ENCODE measurements around the gene NTM. TPM values are rescaled to one million over a fixed set of nuclear protein-coding genes. Genes with fewer than 3 reads are reported as not detected.

NTM gene
- total RNA-seq, 2 experiments from 2014 or later, result not detected

GRCh38 chr11:132187386-132187785 lies 817.0 kb downstream of the NTM start:
- POLR2A ChIA-PET, result no interaction called here

DNA sequence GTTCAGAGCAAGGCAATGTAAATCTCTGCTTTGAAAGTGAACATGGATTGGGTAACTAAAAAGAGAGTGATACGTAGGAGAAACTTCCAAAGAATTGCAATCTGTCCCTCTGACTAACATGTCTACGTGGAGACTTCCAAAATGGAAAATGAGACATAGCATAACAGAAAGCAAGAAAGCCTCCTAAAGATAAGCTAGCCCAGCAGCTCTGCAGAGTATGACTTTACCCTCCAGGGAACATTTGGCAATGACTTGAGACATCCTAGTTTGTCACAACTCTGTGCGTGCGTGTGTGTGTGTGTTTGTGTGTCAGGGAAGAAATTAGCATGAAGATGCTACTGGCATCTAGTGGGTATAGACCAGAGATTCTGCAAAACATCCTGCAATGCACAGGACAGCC lies 817.4 kb downstream of the NTM start:
- DNase-seq, result no peak
- H3K27ac Mint-ChIP-seq, result no peak overlapping the region
- no peaks in the 10 kb centered on the region for H3K36me3 Mint-ChIP-seq (ENCODE audit: low read depth)
- CTCF ChIA-PET, result no interaction called here
- POLR2A ChIA-PET, result no interaction called here
- no peaks in the 10 kb centered on the region for H3K9me3 Mint-ChIP-seq
- no peak overlapping the region for H3K4me3 Mint-ChIP-seq
- no peaks in the 10 kb centered on the region for H3K4me1 Mint-ChIP-seq
- H3K27me3 Mint-ChIP-seq, result no peaks in the 10 kb centered on the region

More at GRCh38 chr11:132187386-132187785, 817.0 kb downstream of the NTM start:
- H3K27ac Mint-ChIP-seq, result no peak overlapping the region
- no peak for DNase-seq
- H3K36me3 Mint-ChIP-seq (ENCODE audit: low read depth), result no peaks in the 10 kb centered on the region
- H3K9me3 Mint-ChIP-seq, result no peaks in the 10 kb centered on the region
- no peaks in the 10 kb centered on the region for H3K4me1 Mint-ChIP-seq
- no peak overlapping the region for H3K4me3 Mint-ChIP-seq
- CTCF ChIA-PET, result no interaction called here
- no peaks in the 10 kb centered on the region for H3K27me3 Mint-ChIP-seq

DNA sequence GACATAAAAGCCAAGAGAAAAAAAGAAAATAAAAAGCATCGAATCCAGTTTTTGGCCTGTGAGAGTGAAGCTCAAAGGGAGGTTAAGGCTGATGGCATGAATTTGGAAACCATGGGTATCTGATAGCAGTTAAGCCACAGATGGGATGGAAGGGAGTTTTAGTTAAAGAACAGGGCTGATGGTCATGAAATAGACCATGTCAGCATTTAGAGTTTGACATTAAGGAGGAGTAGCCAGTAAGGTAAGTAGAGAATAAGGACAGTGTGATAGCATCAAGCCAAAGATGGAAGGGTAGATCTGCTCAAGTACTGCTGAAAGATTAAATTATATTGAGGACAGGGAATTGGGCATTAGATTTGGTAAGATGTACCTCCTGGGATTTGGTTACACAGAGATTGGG lies 826.5 kb downstream of the NTM start:
- DNase-seq, result no peak
- H3K27me3 Mint-ChIP-seq, result no peaks in the 10 kb centered on the region
- peaks cover 6% of the 10 kb centered on the region for H3K9me3 Mint-ChIP-seq
- H3K4me3 Mint-ChIP-seq, result no peak overlapping the region
- no peak overlapping the region for H3K27ac Mint-ChIP-seq
- ChIA-PET POLR2A (no interaction called here), CTCF (no interaction called here)
- H3K4me1 Mint-ChIP-seq, result no peaks in the 10 kb centered on the region
- H3K36me3 Mint-ChIP-seq (ENCODE audit: low read depth), result no peaks in the 10 kb centered on the region

- H3K27me3 Mint-ChIP-seq, result no peaks in the 10 kb centered on the region
- ChIA-PET CTCF (no interaction called here), POLR2A (no interaction called here)
- H3K4me1 Mint-ChIP-seq, result no peaks in the 10 kb centered on the region
- no peak for DNase-seq
- no peak overlapping the region for H3K27ac Mint-ChIP-seq
- H3K9me3 Mint-ChIP-seq, result peaks cover 6% of the 10 kb centered on the region
- H3K4me3 Mint-ChIP-seq, result no peak overlapping the region
- H3K36me3 Mint-ChIP-seq (ENCODE audit: low read depth), result no peaks in the 10 kb centered on the region
Measured at GRCh38 chr11:132200353-132200936, 830.0 kb downstream of the NTM start.

DNA sequence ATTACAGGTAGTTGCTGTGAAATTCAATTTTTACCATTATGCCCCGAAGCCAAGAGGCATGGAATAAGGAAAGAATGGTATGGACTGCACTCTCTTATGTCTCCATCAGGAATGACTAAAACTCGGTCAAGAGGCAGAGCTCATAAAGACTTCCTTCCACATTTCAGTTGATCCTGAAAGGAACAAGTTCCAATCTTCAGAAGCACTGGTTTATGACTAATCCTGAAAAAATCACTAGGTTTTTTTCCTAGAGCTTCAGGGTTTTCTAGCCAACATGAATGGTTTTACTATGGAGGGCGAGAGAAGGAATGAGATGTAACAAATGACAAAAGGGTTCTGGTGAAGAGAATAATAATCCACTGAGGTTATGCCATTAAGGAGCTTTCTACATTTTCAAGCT lies 832.2 kb downstream of the NTM start:
- Mint-ChIP-seq H3K36me3 (ENCODE audit: low read depth) (no peaks in the 10 kb centered on the region), H3K4me1 (no peaks in the 10 kb centered on the region), H3K4me3 (no peak overlapping the region), H3K27ac (no peak overlapping the region), H3K9me3 (peaks cover 3% of the 10 kb centered on the region), H3K27me3 (no peaks in the 10 kb centered on the region)
- no peak for DNase-seq
- POLR2A ChIA-PET, result no interaction called here
- CTCF ChIA-PET, result no interaction called here

DNA sequence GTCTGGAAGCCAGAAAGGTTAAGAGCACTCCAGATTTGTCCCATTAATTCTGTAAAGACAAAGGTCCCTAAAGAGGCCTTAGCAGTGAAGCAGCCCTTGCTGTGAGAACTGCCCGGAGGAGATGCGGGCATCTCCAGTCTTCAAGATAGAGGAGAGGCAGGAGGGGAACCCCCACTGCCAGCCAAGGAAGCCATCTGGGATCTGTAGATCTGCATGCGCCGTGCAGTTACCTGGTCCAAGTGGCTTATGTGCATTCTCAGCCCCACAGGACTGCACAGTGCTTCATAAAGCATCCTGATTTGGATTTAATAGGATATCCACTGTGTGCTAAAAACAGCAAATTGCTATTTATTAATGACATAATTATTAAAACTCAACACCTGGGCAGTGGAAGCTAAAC lies 834.6 kb downstream of the NTM start:
- H3K36me3 Mint-ChIP-seq (ENCODE audit: low read depth), result no peaks in the 10 kb centered on the region
- H3K4me1 Mint-ChIP-seq, result no peaks in the 10 kb centered on the region
- no peak overlapping the region for H3K27ac Mint-ChIP-seq
- CTCF ChIA-PET, result no interaction called here
- H3K4me3 Mint-ChIP-seq, result no peak overlapping the region
- POLR2A ChIA-PET, result no interaction called here
- no peaks in the 10 kb centered on the region for H3K27me3 Mint-ChIP-seq
- peaks cover 2% of the 10 kb centered on the region for H3K9me3 Mint-ChIP-seq
- no peak for DNase-seq

GRCh38 chr11:132205496-132205895 lies 835.1 kb downstream of the NTM start:
- no peak for DNase-seq
- no peaks in the 10 kb centered on the region for H3K4me1 Mint-ChIP-seq
- H3K27me3 Mint-ChIP-seq, result no peaks in the 10 kb centered on the region
- no peak overlapping the region for H3K27ac Mint-ChIP-seq
- no peak overlapping the region for H3K4me3 Mint-ChIP-seq
- H3K9me3 Mint-ChIP-seq, result peaks cover 2% of the 10 kb centered on the region
- no peaks in the 10 kb centered on the region for H3K36me3 Mint-ChIP-seq (ENCODE audit: low read depth)
- CTCF ChIA-PET, result no interaction called here
- POLR2A ChIA-PET, result no interaction called here

- ChIA-PET CTCF (no interaction called here), POLR2A (no interaction called here)
- Mint-ChIP-seq H3K4me3 (no peak overlapping the region), H3K27ac (no peak overlapping the region), H3K9me3 (peaks cover 2% of the 10 kb centered on the region), H3K27me3 (no peaks in the 10 kb centered on the region), H3K36me3 (ENCODE audit: low read depth) (no peaks in the 10 kb centered on the region), H3K4me1 (no peaks in the 10 kb centered on the region)
- DNase-seq, result no peak
Measured at GRCh38 chr11:132206993-132207392, 836.6 kb downstream of the NTM start.

- H3K9me3 Mint-ChIP-seq, result peaks cover 2% of the 10 kb centered on the region
- ChIA-PET CTCF (no interaction called here), POLR2A (no interaction called here)
Measured at GRCh38 chr11:132208477-132209055, 838.2 kb downstream of the NTM start.

GRCh38 chr11:132211479-132211878 lies 841.1 kb downstream of the NTM start:
- Mint-ChIP-seq H3K4me1 (no peaks in the 10 kb centered on the region), H3K4me3 (no peak overlapping the region), H3K36me3 (ENCODE audit: low read depth) (no peaks in the 10 kb centered on the region), H3K27ac (no peak overlapping the region), H3K27me3 (no peaks in the 10 kb centered on the region), H3K9me3 (peaks cover 11% of the 10 kb centered on the region)
- CTCF ChIA-PET, result no interaction called here
- no peak for DNase-seq
- POLR2A ChIA-PET, result no interaction called here

More at GRCh38 chr11:132208477-132209055, 838.2 kb downstream of the NTM start:
- Mint-ChIP-seq H3K4me1 (no peaks in the 10 kb centered on the region), H3K27ac (no peak overlapping the region), H3K27me3 (no peaks in the 10 kb centered on the region), H3K4me3 (no peak overlapping the region), H3K36me3 (ENCODE audit: low read depth) (no peaks in the 10 kb centered on the region)
- no peak for DNase-seq

GRCh38 chr11:132217856-132218255 lies 847.4 kb downstream of the NTM start:
- POLR2A ChIA-PET, result no interaction called here
- CTCF ChIA-PET, result no interaction called here
- Mint-ChIP-seq H3K9me3 (peaks cover 8% of the 10 kb centered on the region), H3K4me3 (no peak overlapping the region), H3K27ac (no peak overlapping the region), H3K4me1 (no peaks in the 10 kb centered on the region), H3K27me3 (no peaks in the 10 kb centered on the region), H3K36me3 (ENCODE audit: low read depth) (no peaks in the 10 kb centered on the region)
- no peak for DNase-seq

DNA sequence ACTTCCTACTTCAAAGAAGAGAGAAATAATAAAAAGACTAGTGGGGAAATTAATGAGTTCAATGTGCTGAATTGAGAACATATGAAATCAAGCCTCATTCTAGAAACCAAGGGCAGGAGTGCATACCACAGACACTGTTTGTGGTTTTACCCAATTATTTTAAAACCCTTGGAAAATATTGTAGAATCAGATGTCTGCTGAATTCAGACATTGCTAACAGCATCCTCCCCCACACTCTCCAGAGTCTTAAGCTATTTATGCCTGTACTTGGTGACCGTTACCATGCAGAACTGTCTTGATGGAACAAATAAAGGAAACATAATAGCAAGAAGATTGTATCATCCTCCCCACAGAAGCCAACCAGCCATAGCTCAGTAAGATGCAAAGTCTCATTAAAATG lies 850.1 kb downstream of the NTM start:
- CTCF ChIA-PET, result no interaction called here
- DNase-seq, result no peak
- Mint-ChIP-seq H3K27ac (no peak overlapping the region), H3K4me1 (no peaks in the 10 kb centered on the region), H3K27me3 (no peaks in the 10 kb centered on the region), H3K4me3 (no peak overlapping the region), H3K36me3 (ENCODE audit: low read depth) (no peaks in the 10 kb centered on the region), H3K9me3 (peaks cover 4% of the 10 kb centered on the region)
- POLR2A ChIA-PET, result no interaction called here

- POLR2A ChIA-PET, result no interaction called here
- Mint-ChIP-seq H3K4me3 (no peak overlapping the region), H3K4me1 (no peaks in the 10 kb centered on the region), H3K27me3 (no peaks in the 10 kb centered on the region), H3K27ac (no peak overlapping the region), H3K36me3 (ENCODE audit: low read depth) (no peaks in the 10 kb centered on the region), H3K9me3 (peaks cover 4% of the 10 kb centered on the region)
- DNase-seq, result no peak
- CTCF ChIA-PET, result no interaction called here
Measured at GRCh38 chr11:132222345-132222744, 851.9 kb downstream of the NTM start.

DNA sequence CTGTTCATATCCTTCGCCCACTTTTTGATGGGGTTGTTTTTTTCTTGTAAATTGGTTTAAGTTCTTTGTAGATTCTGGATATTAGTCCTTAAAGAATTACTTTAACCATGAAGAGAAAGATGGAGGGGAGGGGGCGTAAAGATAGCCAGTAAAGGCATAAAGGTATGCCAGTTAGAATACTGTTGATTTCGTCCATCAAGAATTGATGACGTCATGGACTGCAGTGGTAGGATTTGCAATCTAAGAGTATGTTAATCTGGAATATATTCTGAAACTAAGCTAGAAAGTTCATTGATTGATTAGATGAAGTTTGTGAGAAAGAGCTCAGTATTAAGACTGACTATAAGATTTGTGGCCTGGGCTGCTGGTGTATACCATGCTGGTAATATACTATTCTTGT lies 856.1 kb downstream of the NTM start:
- H3K27me3 Mint-ChIP-seq, result no peaks in the 10 kb centered on the region
- no peak overlapping the region for H3K4me3 Mint-ChIP-seq
- CTCF ChIA-PET, result no interaction called here
- H3K4me1 Mint-ChIP-seq, result no peaks in the 10 kb centered on the region
- no peak overlapping the region for H3K27ac Mint-ChIP-seq
- H3K9me3 Mint-ChIP-seq, result peaks cover 8% of the 10 kb centered on the region
- DNase-seq, result no peak
- no peaks in the 10 kb centered on the region for H3K36me3 Mint-ChIP-seq (ENCODE audit: low read depth)
- POLR2A ChIA-PET, result no interaction called here
